GM12873 (cell line): ENCODE data around the gene VEGFA.

ENCODE experiments used
- CTCF ChIP-seq: IDR thresholded peaks from 2 replicates; pipeline ENCODE4 v1.5.1; 2012; ENCODE audit warnings: low read depth, mild to moderate bottlenecking, moderate library complexity, low read length, control low read depth; ENCODE audit not compliant: insufficient read depth; ENCODE audit errors: missing control alignments

VEGFA gene

GRCh38 chr6:43821101-43821886 is 51.3 kb downstream of the VEGFA start:
- no peak for TF ChIP-seq CTCF

GRCh38 chr6:43823390-43823789 is 53.4 kb downstream of the VEGFA start:
- TF ChIP-seq CTCF = no peak

GRCh38 chr6:43823879-43824702 is 54.1 kb downstream of the VEGFA start:
- TF ChIP-seq CTCF = no peak

GRCh38 chr6:43824703-43825064 is 54.7 kb downstream of the VEGFA start:
- no peak for TF ChIP-seq CTCF

GRCh38 chr6:43825187-43826115 is 55.4 kb downstream of the VEGFA start:
- TF ChIP-seq CTCF = no peak

GRCh38 chr6:43826730-43827129 is 56.7 kb downstream of the VEGFA start:
- TF ChIP-seq CTCF = no peak

- TF ChIP-seq CTCF = no peak
Measured at GRCh38 chr6:43827898-43828297, 57.9 kb downstream of the VEGFA start.
